Activated effector memory CD4-positive, alpha-beta T cell treated with anti-CD3 and anti-CD28 coated beads, Interleukin-2, amount 50 U/mL, for 16 hours (primary cell): Measurements from ENCODE around the gene OBI1.
A peak's percentile ranks its signal among the peaks of the same experiment; 100 is the strongest.
"Not testable (repeated sequence)": the region's sequence is repeated elsewhere in the genome, so short reads cannot be mapped to it uniquely, and the experiment has no call there.

Source experiments
- DNase-seq: peaks from one replicate; pipeline ENCODE4 v3.0.0-alpha.2; 2020

The OBI1 gene

DNA sequence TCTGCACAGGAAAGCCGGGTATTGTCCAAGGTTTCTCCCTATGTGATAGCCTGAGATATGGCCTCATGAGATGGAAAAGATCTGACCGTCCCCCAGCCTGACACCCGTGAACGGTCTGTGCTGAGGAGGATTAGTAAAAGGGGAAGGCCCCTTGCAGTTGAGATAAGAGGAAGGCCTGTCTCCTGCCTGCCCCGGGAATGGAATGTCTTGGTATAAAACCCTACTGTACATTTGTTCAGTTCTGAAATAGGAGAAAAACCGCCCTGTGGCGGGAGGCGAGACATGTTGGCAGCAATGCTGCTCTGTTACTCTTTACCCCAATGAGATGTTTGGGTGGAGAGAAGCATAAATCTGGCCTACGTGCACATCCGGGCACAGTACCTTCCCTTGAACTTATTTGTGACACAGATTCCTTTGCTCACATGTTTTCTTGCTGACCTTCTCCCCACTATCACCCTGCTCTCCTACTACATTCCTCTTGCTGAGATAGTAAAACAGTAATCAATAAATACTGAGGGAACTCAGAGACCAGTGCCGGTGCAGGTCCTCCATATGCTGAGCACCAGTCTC, 11.8 kb downstream of the OBI1 start:
- DNase-seq = not testable (repeated sequence)

DNA sequence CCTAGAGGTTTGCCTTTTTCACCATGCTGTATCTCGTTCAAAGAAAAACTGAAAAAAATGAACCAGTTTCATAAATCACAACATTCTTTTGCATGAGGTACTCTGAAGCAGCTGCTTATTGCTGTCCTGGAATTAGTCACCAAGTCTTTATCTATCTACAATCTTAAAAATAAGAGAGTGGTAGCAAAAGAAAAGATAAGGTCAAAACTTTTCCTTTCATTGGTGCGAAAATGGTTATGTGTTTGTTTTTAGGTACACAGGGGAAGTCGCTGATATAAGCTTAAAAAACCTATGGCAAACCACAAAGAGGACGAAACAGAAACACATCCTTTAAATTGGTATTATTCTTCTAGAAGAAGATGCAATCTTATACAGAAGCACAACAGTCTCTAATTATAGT, 20.7 kb downstream of the OBI1 start:
- no peak for DNase-seq

DNA sequence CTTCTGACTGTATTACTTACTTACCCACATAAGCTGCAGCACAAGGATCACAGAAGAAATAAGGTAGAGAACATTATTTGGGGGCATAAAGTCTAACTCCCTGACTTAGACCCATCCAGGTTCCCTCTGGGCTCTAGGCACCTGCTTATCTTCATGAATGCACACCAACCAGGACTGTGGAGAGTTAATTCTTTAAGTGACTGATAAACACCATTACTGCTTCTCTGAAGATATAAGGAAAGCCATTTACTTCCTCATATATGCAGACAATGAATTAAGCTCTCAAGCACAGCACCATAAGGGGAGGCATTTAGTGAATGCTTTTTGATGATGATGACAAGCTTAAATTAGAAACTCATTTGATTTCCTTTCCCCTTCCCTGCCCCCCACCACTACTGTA, 22.5 kb downstream of the OBI1 start:
- DNase-seq = no peak

DNA sequence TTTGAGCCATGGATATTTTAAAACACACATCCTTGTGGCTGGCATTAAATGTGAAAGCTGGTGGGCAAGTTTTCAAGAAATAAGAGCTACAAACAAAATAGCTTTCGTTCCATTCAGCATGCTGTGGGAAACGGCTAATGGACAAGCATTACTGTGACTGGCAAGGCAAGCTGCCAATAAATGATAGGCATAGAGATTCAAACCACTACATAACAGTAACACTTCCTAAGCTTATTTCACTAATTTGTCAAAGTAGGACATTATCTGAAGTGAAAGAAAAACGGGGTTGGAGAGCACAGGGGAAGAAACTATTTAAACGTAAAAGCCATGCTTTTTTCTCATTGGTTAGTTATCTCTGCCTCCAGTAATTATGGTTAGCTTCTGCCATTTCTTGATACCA, 26.0 kb downstream of the OBI1 start:
- no peak for DNase-seq

DNA sequence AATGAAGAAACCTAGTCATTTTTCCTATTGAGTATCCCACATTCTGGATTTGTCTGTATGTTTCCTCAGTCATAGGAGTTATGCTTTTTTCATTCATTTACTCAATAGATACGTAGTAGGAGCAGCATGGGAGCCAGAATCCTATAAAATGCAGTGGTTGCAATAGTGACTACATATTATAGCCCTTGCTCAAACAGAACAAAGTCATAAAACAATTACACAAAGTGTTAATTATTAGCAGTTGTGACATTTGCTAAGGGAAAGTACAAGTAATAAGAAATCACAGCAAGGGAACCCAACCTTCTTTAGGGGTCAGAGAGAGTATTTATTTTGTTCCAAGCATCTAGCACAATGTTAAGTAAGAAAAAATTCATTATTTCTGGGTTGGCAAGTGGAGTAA, 27.9 kb downstream of the OBI1 start:
- no peak for DNase-seq

DNA sequence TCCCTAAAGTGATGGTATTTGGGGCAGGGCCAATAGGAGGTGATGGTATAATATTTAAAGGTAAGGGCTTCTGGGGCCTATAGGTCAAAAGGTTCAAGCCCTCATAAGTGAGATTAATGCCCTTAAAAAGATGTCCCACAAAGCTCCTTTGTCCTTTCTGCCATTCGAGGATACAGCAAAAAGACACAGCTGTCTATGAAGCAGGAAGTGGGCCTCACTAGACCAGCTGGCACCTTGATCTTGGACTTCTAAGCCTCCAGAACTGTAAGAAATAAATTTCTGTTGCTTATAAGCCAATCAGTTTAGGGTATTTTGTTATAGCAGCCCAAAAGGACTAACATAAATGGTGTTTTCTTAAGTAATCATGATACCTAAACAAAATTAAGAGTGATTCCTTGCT, 28.4 kb downstream of the OBI1 start:
- DNase-seq = no peak

DNA sequence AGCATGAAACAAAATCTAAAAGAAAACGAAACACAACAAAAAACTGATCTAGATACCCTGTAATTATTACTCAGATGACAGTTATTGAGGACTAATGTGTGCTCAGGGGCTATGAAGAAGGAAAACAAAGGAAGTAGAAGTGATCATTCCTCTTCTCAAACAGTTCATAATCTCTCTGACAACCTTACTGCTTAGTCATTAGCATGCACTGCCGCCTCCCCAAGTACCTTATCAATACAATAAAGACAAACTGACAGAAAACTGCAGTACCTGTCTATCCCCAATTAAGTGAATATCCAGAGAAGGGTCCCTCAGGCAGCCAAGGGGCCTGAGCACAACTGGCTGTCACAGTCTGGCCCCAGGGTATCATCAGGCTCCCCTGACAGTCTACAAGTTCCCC, 33.6 kb downstream of the OBI1 start:
- DNase-seq = no peak

DNA sequence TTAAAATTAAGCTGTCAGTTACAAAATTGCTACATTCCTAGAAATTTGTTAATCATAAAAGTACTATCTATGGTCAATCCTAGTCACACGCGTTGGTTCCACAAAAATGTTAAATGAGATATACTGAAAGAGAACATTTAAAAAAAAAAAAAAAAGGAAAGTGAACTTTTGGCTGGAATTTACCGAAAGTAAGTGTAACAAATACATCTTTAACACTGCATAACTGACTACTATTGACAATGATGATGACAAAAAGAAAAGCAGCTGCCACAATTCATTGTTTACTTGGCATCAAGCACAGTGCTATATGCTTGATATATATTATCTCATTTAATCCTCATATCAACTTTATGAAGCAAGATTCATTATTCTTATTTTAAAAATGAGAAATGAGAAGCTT, 35.8 kb downstream of the OBI1 start:
- no peak for DNase-seq

DNA sequence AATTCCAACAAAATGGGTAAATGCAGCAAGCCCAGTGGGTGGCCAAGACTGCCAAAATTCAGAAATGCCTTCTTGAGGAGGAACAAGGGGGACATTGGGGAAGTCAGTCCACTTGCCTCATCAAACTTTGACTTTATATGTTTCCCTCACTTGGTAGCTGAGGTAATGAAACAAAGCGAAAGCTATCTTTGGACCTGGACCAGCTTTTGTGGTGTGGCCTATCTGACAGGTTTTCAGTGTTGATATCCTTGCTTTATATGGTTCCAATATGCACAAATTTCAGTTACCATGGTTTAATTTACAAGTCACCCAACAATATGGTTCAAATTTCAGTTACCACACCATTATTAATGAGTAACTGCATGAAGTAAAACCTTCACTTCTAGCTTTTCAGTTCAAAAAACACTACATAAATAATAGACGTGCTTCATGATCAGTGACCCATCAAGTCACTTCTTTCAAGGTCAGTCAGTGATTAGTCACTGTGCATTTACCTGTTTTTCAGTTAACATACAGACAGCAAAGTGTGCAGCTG, 38.0 kb downstream of the OBI1 start:
- no peak for DNase-seq

DNA sequence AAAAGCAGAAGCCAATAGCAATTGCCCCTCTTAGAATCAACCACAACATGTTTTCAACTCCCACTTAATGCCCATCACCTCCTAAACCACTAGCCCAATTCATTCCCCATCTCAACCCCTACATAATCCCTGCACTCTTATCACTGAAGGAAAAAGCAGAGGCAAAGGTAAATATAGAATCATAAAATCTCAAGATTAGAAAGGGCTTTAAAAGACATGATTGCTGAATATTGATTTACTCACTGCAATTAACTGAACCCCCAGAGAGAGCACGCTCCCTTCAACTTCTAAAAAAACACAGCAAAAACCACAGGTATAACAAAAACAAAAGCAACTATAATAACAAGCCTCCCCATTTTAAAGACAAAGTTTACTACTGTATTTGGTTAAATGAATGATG, 40.5 kb downstream of the OBI1 start:
- no peak for DNase-seq

DNA sequence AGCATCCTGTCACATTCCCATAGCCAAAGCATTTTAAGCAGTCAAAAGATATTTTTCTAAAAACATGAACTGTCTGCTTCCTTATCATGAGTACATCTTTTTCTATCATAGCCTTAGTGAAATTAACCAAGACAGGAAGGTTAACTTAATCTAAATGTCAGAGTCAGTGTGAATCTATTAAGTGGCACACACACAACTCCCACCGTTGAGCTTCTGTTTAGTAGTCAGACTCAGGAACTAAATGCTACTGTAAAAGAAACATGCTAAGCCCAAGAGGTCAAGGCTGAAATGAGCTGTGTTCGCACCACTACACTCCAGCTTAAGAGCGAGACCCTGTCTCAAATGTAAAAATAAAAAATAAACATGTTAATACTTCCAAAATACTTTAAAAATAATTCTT, 47.9 kb downstream of the OBI1 start:
- no peak for DNase-seq

DNA sequence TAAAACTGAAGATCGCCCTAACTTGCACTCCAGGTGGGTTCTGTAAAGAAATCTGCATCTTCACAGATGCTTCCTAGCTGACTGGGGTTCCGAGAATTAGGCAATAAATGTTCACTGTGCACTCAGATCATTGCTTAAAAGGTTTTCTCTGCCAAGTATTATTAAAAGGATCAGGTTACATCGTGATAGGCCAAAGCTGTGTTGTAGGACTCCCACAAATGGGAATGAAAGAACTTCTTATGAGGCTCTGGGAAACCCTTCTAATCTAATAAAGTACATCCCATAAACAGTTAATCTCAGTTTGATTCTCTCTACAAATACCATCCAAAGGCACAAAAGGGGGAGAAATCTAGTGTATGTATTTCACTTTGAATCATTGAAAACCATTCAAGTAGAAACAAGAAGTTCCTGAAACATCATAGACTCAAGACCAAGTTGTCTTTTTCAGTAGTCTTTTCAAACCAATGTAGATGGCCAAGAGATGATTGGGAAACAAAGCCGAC, 48.5 kb downstream of the OBI1 start:
- DNase-seq = no peak

DNA sequence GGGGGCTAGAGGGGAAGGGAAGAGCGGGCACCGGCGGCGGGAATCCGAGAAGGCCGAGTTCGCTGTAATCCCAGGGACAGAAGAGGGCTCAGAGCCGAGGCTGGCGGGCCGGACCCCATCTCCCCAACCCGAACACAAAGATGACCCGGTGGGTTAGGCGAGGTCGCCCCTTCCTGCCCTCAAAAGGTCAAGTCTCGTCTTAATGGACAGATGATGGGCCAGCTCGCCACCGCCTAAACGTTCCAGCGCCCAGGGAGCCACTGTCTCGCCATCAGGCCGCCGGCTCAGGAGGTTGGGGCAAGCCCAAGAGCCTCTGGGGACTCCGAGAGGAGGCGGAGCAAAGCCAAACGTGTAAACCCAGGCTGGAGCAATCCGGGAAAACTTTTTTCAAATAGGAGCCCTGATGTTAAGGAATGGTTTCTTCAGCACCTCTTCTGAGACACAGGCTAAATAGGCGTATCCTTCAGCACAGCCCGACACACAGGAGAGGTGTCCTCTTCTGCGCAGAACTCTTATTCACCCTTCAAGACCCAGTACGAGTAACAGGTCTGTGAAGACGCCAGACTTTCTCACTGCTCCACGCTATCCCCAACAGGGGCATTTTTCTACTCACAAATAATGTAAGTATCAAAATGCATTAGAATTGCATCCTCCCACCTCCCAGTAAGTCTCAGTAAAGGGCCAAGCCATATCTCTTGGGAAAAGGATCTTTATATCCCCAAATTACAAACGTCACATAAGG, 49.3 kb downstream of the OBI1 start:
- DNase-seq = no peak

DNA sequence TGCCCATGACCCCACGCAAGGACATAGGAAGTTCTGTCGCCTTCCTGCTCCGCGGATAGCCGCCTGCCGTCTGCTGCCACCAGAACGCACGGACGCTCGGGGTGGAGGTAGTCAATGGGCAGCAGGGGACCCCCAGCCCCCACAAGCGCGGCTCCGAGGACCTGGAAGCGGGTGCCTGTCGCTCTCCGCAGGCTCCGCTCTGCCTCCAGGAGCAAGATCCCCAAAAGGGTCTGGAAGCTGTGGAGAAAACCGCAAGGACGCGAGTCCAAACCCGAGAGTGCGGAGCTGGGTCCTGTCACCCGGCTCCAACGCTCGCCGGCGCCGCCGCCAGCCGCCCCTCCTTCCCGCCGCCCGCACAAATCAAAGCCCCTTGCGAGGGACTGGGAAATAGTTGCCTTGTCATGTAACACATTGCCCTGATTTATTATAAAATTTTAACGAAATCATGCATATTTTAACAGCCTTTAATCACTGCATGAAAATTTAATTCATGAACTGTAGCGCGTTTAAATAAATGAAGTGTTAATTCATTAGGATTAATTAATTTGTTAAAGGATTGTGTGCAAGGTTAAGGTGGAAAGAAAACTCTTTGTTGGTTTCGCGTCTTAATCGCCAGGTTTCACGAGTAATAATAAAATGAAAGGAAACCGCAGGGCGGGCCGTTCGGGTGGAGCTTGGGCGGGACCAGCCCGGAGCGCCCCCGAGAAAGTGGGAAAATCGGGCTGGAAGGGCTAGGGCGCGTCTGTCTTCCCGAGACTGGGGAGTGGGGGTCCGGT, 50.1 kb downstream of the OBI1 start:
- no peak for DNase-seq

DNA sequence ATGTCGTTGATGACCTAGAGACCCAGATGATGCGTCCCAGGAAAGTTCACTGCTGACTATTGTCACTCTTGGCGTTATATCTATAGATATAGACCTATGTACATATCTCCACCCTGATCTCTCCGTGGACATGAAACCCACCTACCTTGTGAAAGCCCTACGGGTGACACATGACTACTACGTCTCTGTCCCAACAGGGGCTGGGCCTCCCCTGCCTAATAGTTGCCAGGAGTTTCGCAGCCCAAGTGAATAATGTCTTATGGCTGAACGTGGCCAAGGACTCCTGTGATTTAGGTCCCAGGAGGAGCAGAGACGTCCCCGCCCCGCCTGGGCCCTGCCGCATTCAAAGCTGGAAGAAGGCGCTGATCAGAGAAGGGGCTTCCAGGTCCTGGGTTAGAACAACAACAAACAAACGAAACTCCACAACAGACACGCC, 50.7 kb downstream of the OBI1 start:
- DNase-seq = no peak

DNA sequence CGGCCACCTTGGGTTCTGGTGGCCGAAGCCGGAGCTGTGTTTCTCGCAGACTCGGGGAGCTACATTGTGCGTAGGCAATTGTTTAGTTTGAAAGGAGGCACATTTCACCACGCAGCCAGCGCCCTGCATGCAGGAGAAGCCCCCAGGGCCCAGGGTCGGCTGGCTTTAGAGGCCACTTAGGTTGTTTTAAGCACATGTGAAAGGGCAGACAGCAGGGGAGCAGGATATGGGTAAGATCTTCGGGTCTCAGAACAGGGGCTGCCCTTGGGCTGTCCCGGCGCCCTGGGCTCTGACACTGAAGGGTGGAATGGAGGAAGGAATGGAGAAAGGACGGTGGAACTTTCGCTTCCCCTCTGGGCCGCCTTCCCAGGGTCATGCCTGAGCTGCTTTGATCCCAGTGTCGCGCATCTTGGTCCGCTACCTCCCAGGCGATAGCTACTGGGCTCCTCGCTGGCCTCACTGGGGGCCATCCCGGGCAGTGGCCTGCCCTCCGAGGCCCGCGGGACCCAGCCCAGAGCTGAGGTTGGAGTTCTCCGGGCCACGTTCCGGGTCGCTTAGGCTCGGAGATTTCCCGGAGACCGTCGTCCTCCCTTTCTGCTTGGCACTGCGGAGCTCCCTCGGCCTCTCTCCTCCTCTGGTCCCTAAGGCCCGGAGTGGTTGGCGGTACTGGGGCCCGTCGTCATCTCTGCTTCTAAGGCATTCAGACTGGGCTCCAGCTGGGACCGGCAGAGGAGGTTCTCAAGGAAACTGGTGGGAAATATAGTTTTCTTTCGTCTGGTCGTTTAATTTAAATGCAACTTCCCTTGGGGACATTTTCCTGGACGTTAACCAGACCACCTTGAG, 51.3 kb downstream of the OBI1 start:
- DNase-seq = no peak

DNA sequence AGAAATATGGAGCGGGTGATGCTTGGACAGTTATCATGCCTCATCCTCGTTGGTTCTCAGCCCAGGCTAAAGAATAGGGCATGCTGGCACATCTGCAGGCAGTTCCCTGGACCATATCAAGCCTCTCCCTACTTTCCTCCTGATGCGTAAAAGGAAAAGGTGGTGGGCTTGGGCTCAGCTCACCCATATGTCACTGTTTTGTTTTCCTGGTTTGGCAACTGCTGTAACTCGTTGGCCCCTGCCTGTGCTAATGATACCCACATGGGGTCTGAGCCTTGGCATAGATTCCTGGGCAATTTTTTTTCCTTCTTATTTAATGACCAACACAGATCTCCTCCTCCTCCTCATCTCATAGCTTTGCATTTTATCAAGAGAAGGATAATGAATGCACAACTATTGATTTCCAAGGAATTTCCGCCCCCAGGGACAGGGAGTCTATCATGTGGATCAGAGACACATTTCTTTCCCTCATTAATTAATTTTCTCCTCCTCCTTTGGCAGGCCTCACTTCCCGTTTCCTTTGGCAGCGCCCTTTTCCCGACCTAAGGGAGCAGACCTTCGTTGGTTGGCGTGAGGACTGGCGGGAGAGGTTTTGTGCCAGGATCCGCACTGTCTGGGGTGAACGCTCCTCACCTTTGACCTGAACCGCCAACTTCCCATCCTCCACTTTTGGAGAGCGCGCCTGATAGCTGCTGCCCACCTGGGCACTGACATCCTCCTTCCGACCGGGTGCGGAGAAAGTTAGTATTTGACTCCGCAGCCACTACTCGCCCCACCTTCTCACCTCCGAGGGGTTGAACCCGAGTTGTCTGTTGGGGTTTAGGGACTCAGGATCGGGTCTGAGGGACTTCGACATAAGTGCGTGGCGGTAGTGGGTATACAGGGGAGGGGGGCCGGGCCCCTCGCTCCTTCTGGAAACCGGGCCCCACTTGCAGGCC, 52.2 kb downstream of the OBI1 start:
- no peak for DNase-seq

DNA sequence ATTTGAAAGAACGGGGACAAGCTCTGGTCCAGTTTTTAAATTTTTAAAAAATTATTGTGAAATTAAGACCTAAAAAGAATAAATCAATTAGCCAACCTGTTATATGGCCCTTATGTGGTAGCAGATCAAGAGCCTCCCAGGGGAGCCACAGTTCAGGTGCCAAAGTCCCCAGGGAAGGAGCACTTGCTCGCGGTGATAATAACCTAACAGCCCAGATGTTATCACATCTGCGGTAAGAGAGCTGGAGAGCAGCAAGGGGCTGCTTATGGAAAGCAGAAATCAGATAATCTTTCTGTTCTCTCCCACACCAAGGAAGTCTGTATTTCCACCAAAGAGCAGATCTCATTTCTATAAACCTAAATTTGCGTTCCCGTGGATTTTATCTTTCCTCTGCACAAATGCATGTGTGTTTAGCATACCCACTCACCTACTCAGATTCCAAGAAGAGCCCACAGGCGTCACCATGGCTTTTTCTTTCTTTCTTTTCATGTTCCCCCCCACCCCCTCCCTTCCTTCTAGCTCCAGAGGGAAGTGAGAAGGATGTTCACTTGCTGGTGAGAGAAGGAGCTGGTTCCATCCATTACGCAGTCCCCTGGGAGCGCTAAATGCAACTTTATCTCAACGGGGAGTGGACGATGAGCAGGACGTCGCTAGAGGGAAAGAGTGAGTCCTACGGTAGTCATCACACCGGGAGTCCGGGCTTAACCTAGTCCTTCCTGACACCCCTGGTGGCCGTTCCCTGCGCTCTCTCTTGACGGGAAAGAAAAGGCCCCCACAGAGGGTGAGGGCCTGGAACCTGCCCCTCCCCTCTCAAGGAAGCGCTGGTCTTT, 54.0 kb downstream of the OBI1 start:
- no peak for DNase-seq

DNA sequence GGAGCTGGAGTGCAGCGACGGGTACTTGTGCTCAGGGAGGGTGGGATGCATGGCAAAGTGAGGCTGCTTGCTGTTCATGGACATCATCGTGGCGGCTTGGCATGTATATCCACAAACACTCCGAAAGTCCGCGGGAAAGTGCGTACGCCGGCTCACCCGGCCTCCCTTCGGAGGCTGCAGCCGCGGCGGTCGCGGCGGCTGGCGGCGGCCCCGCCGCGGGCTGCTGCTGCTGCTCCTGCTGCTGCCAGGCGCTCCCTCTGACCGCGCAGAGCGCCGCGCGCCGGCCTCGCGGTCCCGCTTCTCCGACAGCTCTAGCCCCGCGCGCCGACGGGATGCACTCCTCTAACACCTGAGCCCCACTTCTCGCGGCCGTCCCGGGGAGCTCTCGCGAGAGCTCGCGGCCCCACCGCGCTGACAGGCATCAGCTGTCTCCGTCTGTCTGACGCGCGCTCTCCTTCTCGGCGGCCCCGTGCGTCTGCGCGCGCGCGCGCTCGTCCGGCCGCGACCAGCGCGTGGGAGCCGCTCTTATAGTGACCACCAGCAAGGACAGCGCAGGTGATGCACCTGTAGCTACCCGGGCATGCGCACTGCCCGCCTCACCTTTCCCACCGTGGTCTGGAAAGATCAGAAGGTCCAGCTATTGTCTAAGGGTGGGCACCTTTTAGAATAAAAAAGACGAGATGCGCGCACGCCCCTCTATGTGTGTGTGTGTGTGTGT, 55.6 kb downstream of the OBI1 start, which contains the start of gene POU4F1:
Gene POU4F1, minus strand, starts transcription at position 313 of the 718 bp plus-strand sequence. Its CDS starts 226 bp downstream, at position 87.
- DNase-seq = peak; percentile 83
